Effector CD4-positive, alpha-beta T cell (primary cell): ENCODE data around the gene ARHGAP6.
A peak's percentile ranks its signal among the peaks of the same experiment; 100 is the strongest.

Experiments
- DNase-seq: peaks from one replicate; pipeline ENCODE4 v3.0.0-alpha.2; 2020

ARHGAP6 gene

GRCh38 chrX:11205796-11206195, 459.9 kb downstream of the ARHGAP6 start:
- DNase-seq: no peak

DNA sequence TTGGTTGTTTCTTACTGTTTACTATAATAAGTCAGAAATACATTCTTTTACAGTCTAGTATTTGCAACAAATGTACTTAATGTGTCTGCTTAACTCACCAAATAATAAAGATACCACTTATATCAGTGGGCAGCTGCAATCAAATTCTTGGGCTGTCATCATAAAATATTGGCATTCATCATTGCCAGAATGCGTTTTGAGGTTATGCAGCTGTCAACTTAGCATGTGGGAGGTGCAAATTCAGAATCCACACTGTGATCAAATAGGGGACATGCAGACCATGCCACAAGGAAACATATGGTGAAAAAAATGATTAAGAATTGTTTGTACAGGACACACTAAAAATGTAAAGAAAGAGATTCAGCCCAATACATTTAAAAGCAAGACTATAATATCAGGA, 468.0 kb downstream of the ARHGAP6 start:
- no peak for DNase-seq

- no peak for DNase-seq
These were observed 469.2 kb downstream of the ARHGAP6 start for GRCh38 chrX:11196476-11196875.

DNA sequence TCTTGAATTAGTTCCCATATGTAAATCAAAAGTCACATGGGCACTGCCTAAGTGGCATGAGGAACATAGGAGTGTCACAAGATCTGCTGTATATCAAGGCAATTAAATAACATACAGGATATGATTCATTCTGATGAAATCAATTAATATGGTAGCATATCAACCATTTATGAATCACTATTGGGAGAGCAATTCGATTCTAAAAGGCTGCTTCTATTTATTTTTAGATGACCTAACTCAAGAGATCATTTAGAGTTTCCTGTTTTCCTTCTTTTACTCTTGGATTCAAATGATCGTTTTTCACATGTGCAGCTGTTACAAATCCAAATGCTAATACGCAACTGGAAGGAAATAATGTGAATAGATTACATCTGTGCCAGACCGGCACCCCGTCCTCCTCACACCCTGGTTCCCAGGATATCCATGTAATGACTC, 472.7 kb downstream of the ARHGAP6 start:
- no peak for DNase-seq

GRCh38 chrX:11190745-11191510, 474.8 kb downstream of the ARHGAP6 start:
- no peak for DNase-seq

GRCh38 chrX:11189097-11189496, 476.6 kb downstream of the ARHGAP6 start:
- DNase-seq: no peak

GRCh38 chrX:11188664-11189063, 477.1 kb downstream of the ARHGAP6 start:
- no peak for DNase-seq

GRCh38 chrX:11187001-11187400, 478.7 kb downstream of the ARHGAP6 start:
- DNase-seq: no peak

DNA sequence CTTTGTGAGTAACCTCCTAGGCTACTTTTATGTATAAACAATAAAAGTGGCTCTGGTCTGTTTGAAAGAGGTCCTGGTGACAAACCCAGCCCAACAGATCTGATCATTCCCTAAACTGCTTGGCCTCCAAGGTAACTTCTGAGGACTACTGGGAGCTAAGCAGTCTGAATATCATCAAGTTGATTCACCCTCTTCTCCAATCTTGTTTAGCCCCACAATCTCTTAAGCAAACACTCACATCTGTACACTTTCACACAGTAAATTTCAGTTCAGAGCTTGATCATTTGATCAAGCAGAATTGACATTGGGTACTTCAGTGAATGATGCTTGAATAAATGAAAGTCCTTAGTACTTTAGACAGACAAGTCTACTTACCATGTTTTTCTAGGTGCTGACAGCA, 479.9 kb downstream of the ARHGAP6 start:
- DNase-seq: no peak

GRCh38 chrX:11180571-11180970, 485.1 kb downstream of the ARHGAP6 start:
- no peak for DNase-seq

DNA sequence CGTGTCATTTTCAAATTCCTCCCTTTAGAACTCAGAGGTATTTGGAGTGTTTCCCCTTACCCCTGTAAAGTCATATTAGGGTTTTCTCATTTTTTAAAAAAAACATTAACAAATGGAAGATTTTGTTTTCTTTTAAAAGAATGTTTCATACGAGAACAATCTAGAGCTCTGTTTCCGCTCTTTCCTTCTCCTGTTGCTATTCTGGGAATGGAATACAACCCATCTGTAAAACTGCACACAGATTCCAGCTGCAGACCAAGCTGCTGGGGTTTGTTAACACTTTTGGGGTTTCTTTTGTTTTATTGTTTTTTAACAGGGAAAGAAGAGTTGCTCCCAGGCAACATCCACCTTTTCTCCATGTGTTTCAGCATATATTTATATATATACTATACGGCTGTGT, 493.3 kb downstream of the ARHGAP6 start:
- no peak for DNase-seq

- DNase-seq: no peak
These were observed 493.8 kb downstream of the ARHGAP6 start for GRCh38 chrX:11171956-11172355.

- no peak for DNase-seq
These were observed 501.3 kb downstream of the ARHGAP6 start for GRCh38 chrX:11164433-11164832.

DNA sequence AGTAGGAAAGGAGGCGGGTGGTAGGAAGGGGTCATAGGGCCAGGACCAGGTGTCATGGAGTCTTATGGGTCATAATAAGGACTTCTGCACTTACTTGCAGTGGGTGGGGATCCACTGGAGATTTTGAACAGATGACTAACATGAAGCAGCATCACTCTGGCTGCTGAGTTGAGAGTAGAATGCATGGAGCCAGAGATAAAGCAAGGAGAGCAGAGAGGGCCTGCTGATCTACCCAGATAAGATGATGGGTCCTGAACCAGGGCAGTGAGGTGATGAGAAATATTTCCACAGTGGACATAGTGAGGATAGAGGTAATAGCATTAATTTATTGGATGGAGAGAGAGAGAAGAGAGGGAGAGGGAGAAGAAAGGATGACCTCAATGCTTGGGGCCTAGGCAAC, 506.6 kb downstream of the ARHGAP6 start:
- no peak for DNase-seq

- DNase-seq: no peak
These were observed 513.7 kb downstream of the ARHGAP6 start for GRCh38 chrX:11151799-11152559.

- no peak for DNase-seq
These were observed 517.3 kb downstream of the ARHGAP6 start for GRCh38 chrX:11148401-11148800.

DNA sequence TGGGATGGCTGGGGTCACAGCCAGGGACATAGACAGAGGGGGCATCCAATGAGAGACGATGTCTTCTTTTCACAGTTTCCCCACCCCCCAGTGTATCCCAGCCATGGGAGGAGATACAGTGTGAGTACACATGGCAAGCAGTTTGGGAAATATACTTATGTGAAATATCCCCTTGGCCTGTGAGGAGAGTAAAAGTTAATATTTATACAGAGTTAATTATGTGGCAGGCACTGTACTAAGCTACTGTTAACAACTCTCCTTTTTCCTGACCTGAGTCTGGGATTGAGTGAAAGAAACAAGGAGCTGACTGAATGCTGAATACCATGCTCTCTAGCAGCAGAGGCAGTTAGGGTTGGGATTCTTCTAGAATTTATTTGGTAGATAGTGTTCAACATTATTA, 519.3 kb downstream of the ARHGAP6 start:
- DNase-seq: no peak

DNA sequence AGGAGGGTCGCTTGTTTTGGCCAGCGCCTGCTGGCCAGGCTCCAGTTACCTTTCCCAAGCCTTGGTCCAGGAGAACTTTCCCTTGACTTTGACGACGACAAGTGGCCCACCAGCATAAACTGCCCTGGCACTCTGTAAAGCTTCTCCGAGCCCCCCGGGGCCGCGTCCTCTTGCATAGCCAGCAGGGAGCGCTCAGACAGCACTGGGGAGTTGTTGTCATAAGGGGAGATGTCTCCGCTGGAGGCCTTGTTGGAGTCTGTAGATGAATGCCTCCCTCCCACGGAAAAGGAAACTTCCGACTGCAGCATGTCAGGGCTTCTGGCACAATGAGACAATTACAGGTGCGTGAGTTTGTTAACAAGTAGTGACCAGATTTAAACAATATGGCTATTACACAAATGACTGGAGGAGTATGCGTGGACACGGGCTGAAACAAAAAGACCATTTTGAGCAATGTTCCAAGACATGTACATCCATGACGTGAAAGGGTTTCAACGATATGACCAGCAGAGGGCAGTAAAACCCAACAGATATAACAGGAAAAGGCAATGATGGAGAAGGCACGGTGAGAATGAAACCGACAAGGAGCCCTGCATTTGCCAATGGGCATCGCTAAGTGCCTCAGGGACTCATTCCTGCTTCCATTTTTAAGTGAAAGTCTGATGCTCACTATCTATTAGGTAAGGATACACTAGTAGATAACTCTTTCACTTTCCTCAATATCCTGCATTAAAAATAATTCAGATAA, 521.6 kb downstream of the ARHGAP6 start:
- peak; percentile 45 for DNase-seq

DNA sequence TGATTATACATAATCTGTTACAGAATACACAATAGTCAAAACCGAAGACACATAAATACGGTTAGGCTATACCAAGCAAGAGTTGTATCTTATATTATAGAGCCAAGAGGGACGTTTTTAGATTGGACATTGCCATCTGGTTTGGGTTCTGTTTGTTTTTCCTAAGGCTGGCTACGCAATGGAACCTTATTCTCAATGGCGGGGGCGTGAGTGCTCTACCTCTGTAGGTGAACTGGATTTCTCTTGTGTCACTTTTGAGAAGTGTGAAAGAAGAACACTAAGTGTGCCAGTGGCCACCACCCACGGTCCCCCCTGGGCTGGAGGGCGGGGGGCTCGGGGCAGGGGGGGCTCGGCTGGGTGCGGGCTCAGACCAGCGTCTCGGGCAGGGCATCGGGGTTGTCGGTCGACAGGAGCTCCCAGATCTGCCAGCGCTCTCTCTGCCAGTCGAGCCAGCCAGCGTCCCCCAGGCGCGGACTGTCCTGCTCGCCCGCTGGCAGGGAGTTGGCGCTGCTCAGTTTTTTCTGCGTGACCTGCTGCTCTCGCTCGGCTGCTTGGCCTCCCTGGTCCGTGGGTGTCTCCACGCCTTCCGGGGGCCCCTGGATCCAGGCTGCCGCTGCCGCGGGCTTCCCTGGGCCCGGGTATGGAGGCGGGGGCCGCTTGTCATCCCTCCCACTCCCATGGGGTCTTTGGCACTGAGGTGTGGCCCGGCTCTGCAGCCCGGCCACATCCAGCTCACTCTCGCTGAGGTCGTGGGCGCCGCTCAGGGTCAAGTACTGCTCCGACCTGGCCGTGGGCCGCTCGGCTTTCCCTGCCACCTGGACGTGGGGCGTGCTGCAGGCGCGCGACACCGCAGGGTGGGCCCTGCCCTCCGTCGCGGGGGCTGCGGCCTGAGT, 527.0 kb downstream of the ARHGAP6 start:
- no peak for DNase-seq

GRCh38 chrX:11137543-11138139, 528.1 kb downstream of the ARHGAP6 start:
- no peak for DNase-seq

- no peak for DNase-seq
These were observed 530.0 kb downstream of the ARHGAP6 start for GRCh38 chrX:11135564-11136185.

DNA sequence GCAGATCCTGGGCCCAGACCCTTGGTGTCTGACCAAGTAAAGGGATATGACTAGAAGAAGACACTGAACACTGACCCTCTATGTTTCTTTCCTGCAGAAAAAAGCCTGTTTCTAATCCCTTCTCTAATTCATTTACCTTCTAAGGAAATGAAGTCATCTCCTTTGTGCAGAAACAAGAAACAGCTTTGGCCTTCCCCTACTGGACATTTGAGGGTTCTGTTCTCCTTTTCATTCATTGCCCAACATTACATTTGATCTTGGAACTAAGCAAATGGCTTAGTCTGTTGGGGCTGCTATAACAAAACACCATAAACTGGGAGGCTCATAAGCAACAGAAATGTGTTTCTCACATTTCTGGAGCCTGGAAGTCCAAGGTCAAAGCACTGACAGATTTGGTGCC, 534.6 kb downstream of the ARHGAP6 start:
- DNase-seq: no peak
